NOMO-1 (cell line): Measurements from ENCODE around the gene JPH3.
"Not testable (repeated sequence)": the region's sequence is repeated elsewhere in the genome, so short reads cannot be mapped to it uniquely, and the experiment has no call there.

Experiments
- DNase-seq, 2 experiments: peaks; one replicate each; lab custom pipeline; 2025; ENCODE audit not compliant: unreplicated experiment in 2 of 2; lab: John Stamatoyannopoulos, UW

The JPH3 gene

GRCh38 chr16:87677830-87678229 is 75.5 kb downstream of the JPH3 start:
- DNase-seq: no peak

GRCh38 chr16:87678618-87679017 is 76.3 kb downstream of the JPH3 start:
- DNase-seq: no peak

GRCh38 chr16:87679593-87680271 is 77.4 kb downstream of the JPH3 start:
- DNase-seq: no peak

GRCh38 chr16:87680272-87680644 is 78.0 kb downstream of the JPH3 start:
- no peak for DNase-seq

GRCh38 chr16:87681051-87681602 is 78.8 kb downstream of the JPH3 start:
- DNase-seq: not testable (repeated sequence)

GRCh38 chr16:87681981-87682570 is 79.8 kb downstream of the JPH3 start:
- no peak for DNase-seq

- no peak for DNase-seq
Measured at GRCh38 chr16:87682852-87683399, 80.6 kb downstream of the JPH3 start.

- DNase-seq: no peak
Measured at GRCh38 chr16:87684106-87684677, 81.9 kb downstream of the JPH3 start.

GRCh38 chr16:87684711-87685404 is 82.5 kb downstream of the JPH3 start:
- no peak for DNase-seq

GRCh38 chr16:87685405-87685755 is 83.1 kb downstream of the JPH3 start:
- DNase-seq: no peak

GRCh38 chr16:87685766-87686165 is 83.5 kb downstream of the JPH3 start:
- no peak for DNase-seq

- no peak for DNase-seq
Measured at GRCh38 chr16:87686697-87687096, 84.4 kb downstream of the JPH3 start.

- DNase-seq: no peak
Measured at GRCh38 chr16:87687126-87687910, 85.0 kb downstream of the JPH3 start.

- DNase-seq: no peak
Measured at GRCh38 chr16:87687998-87688529, 85.8 kb downstream of the JPH3 start.

- no peak for DNase-seq
Measured at GRCh38 chr16:87688876-87689815, 86.8 kb downstream of the JPH3 start.

GRCh38 chr16:87689956-87690465 is 87.7 kb downstream of the JPH3 start:
- DNase-seq: no peak

- no peak for DNase-seq
Measured at GRCh38 chr16:87690911-87691685, 88.8 kb downstream of the JPH3 start.

GRCh38 chr16:87691686-87692079 is 89.4 kb downstream of the JPH3 start:
- no peak for DNase-seq
